Fibroblast of skin of scalp (primary cell): Measurements from ENCODE around the gene TMEM176A. TPM values are rescaled to one million over a fixed set of nuclear protein-coding genes. Genes with fewer than 3 reads are reported as not detected.
"Not testable (repeated sequence)": the region's sequence is repeated elsewhere in the genome, so short reads cannot be mapped to it uniquely, and the experiment has no call there.

Experiments
- DNase-seq: peaks from one replicate; pipeline ENCODE4 v3.0.0-alpha.2; 2013
- polyA plus RNA-seq, 2 experiments: library from polyadenylated mRNA; unstranded; fragments of 120-200 nt; gene quantifications; one replicate each; pipeline ENCODE4 v1.2.1, GENCODE V29; 2013; ENCODE audit not compliant: insufficient read length in 2 of 2

Gene TMEM176A
- polyA plus RNA-seq (2013, experiment 1 of 2; ENCODE audit: insufficient read length), result not detected
- polyA plus RNA-seq (2013, experiment 2 of 2; ENCODE audit: insufficient read length), result 0.94 TPM

- no peak for DNase-seq
Observed at GRCh38 chr7:150800581-150801241, at the start of gene TMEM176A. Gene TMEM176A (plus strand): TSS chr7:150800769. CDS start chr7:150801551, 782 bp downstream.

- no peak for DNase-seq
Observed at GRCh38 chr7:150751702-150752101, 48.9 kb upstream of the TMEM176A start.

GRCh38 chr7:150753239-150753638, 47.3 kb upstream of the TMEM176A start:
- no peak for DNase-seq

- peak; percentile 14 for DNase-seq
Observed at GRCh38 chr7:150753826-150754603, 46.6 kb upstream of the TMEM176A start.

- no peak for DNase-seq
Observed at GRCh38 chr7:150754951-150755350, 45.6 kb upstream of the TMEM176A start.

- peak; percentile 4 for DNase-seq
Observed at GRCh38 chr7:150755473-150756099, 45.0 kb upstream of the TMEM176A start.

GRCh38 chr7:150756166-150756565, 44.4 kb upstream of the TMEM176A start:
- DNase-seq, result no peak

GRCh38 chr7:150756858-150757257, 43.7 kb upstream of the TMEM176A start:
- no peak for DNase-seq

- no peak for DNase-seq
Observed at GRCh38 chr7:150759479-150759878, 41.1 kb upstream of the TMEM176A start.

- DNase-seq, result no peak
Observed at GRCh38 chr7:150766334-150766709, 34.2 kb upstream of the TMEM176A start.

- no peak for DNase-seq
Observed at GRCh38 chr7:150769768-150770167, 30.8 kb upstream of the TMEM176A start.

- DNase-seq, result not testable (repeated sequence)
Observed at GRCh38 chr7:150774131-150774530, 26.4 kb upstream of the TMEM176A start.

GRCh38 chr7:150778014-150778737, 22.4 kb upstream of the TMEM176A start:
- DNase-seq, result no peak

GRCh38 chr7:150778738-150779301, 21.7 kb upstream of the TMEM176A start:
- peak; percentile 67 for DNase-seq

- no peak for DNase-seq
Observed at GRCh38 chr7:150780292-150780691, 20.3 kb upstream of the TMEM176A start.

- DNase-seq, result peak; percentile 75
Observed at GRCh38 chr7:150781103-150781502, 19.5 kb upstream of the TMEM176A start.

GRCh38 chr7:150781961-150782360, 18.6 kb upstream of the TMEM176A start:
- DNase-seq, result no peak

GRCh38 chr7:150784120-150784736, 16.3 kb upstream of the TMEM176A start:
- DNase-seq, result no peak

GRCh38 chr7:150784954-150785353, 15.6 kb upstream of the TMEM176A start:
- peak; percentile 4 for DNase-seq

- DNase-seq, result no peak
Observed at GRCh38 chr7:150787321-150788281, 13.0 kb upstream of the TMEM176A start.
